Smooth muscle cell of the pulmonary artery (primary cell): ENCODE data around the gene ARHGEF17. TPM values are rescaled to one million over a fixed set of nuclear protein-coding genes. Genes with fewer than 3 reads are reported as not detected.

ENCODE experiments used
- total RNA-seq: library from RNA; depleted of rRNA; stranded (reverse); fragments of >200 nt; gene quantifications from 2 replicates; pipeline ENCODE4 v1.2.3, GENCODE V29; 2014

ARHGEF17 gene
- 90.2 and 95.1 TPM in 2 replicates for total RNA-seq

GRCh38 chr11:73308003-73308960, at the start of gene ARHGEF17:
Gene ARHGEF17 (plus strand): TSS chr11:73308276. CDS start chr11:73308639, 363 bp downstream.

GRCh38 chr11:73271936-73272679, 36.0 kb upstream of the ARHGEF17 start, which contains the start of gene P2RY6:
Gene P2RY6 (plus strand): TSS chr11:73272338. CDS start chr11:73296519, 24,181 bp downstream.

GRCh38 chr11:73376160-73376802, 68.2 kb downstream of the ARHGEF17 start, which contains the start of gene RELT:
Gene RELT (plus strand): TSS chr11:73376399. CDS start chr11:73389137, 12,738 bp downstream.

Other genes with a start within 250 kb of the ARHGEF17 start
- gene FCHSD2, start 166.0 kb upstream of the ARHGEF17 start, total RNA-seq, result 23.7 and 24.7 TPM in 2 replicates
- 0.65 and 0.92 TPM in 2 replicates for gene P2RY2, start 90.0 kb upstream of the ARHGEF17 start, total RNA-seq
- 1.5 and 2.5 TPM in 2 replicates for gene P2RY6, start 35.9 kb upstream of the ARHGEF17 start, total RNA-seq
- gene RELT, start 68.1 kb downstream of the ARHGEF17 start, total RNA-seq, result 5.1 TPM in 2 replicates